Smooth muscle cell of the brain vasculature (primary cell): ENCODE data around the gene WEE1.
"Not testable (repeated sequence)": the region's sequence is repeated elsewhere in the genome, so short reads cannot be mapped to it uniquely, and the experiment has no call there.

Source experiments
- DNase-seq: peaks from one replicate; pipeline ENCODE4 v3.0.0-alpha.2; 2012; ENCODE audit warnings: low read depth, low spot score

The WEE1 gene

DNA sequence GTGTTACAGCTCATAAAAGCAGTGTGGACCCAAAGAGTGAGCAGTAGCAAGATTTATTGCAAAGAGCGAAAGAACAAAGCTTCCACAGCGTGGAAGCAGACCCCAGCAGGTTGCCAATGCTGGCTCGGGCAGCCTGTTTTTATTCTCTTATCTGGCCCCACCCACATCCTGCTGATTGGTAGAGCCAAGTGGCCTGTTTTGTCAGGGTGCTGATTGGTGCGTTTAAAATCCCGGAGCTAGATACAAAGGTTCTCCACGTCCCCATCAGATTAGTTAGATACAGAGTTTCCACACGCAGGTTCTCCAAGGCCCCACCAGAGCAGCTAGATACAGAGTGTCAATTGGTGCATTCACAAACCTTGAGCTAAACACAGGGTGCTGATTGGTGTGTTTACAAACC, 48.9 kb downstream of the WEE1 start:
- not testable (repeated sequence) for DNase-seq

DNA sequence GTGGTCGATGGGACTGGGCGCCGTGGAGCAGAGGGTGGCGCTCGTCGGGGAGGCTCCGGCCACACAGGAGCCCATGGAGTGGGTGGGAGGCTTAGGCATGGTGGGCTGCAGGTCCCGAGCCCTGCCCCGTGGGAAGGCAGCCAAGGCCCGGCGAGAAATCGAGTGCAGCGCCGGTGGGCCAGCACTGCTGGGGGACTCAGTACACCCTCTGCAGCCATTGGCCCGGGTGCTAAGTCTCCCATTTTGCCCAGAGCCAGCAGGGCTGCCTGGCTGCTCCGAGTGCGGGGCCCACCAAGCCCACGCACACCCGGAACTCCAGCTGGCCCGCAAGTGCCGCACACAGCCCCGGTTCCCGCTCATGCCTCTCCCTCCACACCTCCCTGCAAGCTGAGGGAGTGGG, 49.6 kb downstream of the WEE1 start:
- not testable (repeated sequence) for DNase-seq

- no peak for DNase-seq
Measured at GRCh38 chr11:9624448-9624847, 51.0 kb downstream of the WEE1 start.

DNA sequence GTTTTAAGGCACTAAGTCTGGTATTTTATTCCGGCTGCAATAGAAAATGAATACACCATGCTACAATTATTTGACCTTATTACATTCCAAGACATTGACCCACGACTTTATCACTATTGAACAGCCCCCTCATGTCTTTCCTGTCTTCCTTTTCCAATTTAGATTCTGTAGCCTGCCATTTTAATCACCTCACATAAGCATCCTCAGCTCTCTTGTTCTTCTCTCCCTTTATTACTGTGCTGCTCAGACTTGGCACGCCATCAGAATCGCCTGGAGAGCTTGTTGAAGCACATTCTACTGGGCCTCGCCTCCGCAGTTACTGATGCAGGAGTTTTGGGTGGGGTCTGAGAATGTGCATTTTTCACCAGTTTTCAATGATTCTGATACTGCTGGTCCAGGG, 51.7 kb downstream of the WEE1 start:
- DNase-seq: no peak

DNA sequence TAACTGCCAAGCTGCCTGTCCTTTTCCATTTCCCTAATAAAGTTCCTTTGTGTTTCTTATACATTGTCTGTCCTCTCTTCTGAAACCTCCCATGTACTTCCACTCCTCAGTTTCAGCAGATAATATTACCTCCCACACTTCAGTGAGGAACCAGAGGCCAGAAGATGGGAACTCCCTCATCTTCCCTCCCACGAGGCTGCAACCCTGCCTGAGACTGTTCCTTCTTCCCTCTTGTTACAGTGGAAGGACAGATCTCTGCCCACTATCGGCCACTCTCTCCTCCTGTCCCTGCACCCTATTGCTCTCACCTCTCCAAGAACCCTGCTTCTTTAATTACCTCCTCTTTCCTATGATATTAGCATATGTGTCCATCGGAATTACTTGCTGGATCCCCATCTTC, 52.3 kb downstream of the WEE1 start:
- no peak for DNase-seq

GRCh38 chr11:9626496-9627394, 53.3 kb downstream of the WEE1 start:
- no peak for DNase-seq

DNA sequence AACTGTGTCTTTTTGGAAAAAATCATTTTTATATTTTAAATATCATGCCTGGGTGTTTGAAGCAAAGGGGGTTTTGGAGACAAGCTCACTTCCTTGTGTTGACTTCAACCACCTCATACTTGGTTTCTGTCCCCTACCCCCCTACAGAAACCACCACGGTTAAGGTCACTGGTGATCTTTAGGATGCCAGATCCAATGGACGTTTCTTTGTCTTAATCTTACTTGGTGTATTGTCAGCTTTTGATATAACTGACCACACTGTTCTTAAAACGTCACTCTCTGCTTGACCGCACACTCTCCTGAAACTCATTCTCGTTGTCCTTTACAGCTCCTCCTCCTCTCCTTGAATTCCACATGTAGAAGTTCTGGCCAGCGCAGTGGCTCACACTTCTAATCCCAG, 55.6 kb downstream of the WEE1 start:
- DNase-seq: no peak

DNA sequence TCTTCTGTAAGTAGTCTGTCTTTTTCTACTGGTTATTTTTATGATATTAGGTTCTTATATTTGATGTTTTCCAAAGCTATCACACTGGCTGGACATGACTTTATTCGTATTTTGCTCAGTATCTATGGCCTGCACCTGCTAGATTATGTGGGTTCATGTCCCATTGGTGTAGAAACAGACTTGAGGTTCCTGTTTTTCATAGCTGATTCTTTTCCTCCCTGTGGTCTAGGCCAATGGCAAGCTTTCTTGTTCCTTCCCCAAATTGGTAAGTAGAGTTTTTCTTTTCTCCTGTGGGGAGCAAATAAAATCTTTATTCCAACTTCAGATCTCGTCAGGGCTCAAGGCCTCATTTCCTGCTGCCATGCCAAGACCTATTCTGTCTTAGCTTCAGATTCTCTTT, 60.2 kb downstream of the WEE1 start:
- DNase-seq: no peak

DNA sequence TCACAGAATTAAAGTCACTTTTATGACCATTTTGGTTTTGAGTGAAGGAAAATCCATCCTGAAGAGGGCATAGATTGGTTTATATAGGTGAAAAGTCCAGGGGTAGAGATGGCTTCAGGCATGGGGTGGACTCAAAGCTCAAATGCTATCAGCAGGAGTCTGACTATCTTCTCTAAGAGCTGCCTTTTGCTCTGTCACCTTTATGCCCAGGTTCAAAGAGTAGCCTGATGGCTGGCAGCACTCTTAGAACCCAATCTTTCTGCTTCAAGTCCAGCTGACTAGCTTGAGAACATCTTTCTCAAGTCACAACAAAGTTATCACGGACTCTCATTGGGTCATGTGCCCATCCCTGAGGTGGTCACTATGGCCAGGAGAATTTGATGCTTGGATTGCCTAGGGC, 63.2 kb downstream of the WEE1 start:
- no peak for DNase-seq

DNA sequence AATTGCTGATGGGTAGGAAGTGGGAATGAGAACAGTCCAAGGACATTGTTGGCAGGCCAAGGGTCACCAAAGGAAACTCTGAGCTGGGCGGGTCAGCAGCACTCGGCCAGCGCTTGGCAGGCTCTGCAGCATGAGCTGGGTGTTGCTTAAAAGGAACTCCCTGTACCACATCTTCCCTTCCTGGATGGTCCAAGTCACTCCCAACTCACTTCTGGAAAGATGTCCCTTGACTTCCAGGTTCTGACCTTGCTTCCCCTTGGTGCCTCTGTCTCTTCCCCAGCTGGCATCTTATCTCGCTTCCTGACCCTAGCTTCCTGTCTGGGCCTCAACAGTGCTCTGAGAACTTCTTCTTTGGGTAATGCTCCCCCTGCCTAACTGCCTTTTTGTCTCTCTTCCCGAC, 65.6 kb downstream of the WEE1 start:
- no peak for DNase-seq
